ENCODE measurements around the gene PHACTR3.

PHACTR3 gene

GRCh38 chr20:59805786-59806577, 201.6 kb downstream of the PHACTR3 start:
- TF ChIP-seq CEBPB (IDR thresholded peaks at IDR 0.05), result no peak
- TF ChIP-seq MAX (IDR thresholded peaks at IDR 0.05), result no peak
- no peak for TF ChIP-seq RAD21 (IDR thresholded peaks at IDR 0.05; ENCODE audit: low read depth)
- no peak for TF ChIP-seq TCF12 (IDR thresholded peaks at IDR 0.05; ENCODE audit: low read depth)

GRCh38 chr20:59806578-59806975, 202.2 kb downstream of the PHACTR3 start:
- TF ChIP-seq CEBPB (IDR thresholded peaks at IDR 0.05) (no peak), RAD21 (IDR thresholded peaks at IDR 0.05; ENCODE audit: low read depth) (no peak), TAF1 (IDR thresholded peaks at IDR 0.05; ENCODE audit: low read depth) (no peak), FOXM1 (IDR thresholded peaks at IDR 0.05; ENCODE audit: borderline replicate concordance, low read depth) (no peak), CREB1 (IDR thresholded peaks at IDR 0.05; ENCODE audit: low read depth) (no peak), EP300 (IDR thresholded peaks at IDR 0.05; ENCODE audit: borderline replicate concordance) (no peak), REST (IDR thresholded peaks at IDR 0.05; ENCODE audit: low read depth) (no peak), YY1 (IDR thresholded peaks at IDR 0.05; ENCODE audit: low read depth) (no peak), EGR1 (IDR thresholded peaks at IDR 0.05) (no peak), TCF12 (IDR thresholded peaks at IDR 0.05; ENCODE audit: low read depth) (no peak), USF1 (IDR thresholded peaks at IDR 0.05) (no peak), TEAD4 (IDR thresholded peaks at IDR 0.05) (no peak), ZBTB7A (IDR thresholded peaks at IDR 0.05; ENCODE audit: low read depth) (no peak), MAX (IDR thresholded peaks at IDR 0.05) (no peak), NFIC (IDR thresholded peaks at IDR 0.05) (no peak)

- TF ChIP-seq YY1 (IDR thresholded peaks at IDR 0.05; ENCODE audit: low read depth) (no peak), CREB1 (IDR thresholded peaks at IDR 0.05; ENCODE audit: low read depth) (no peak), TAF1 (IDR thresholded peaks at IDR 0.05; ENCODE audit: low read depth) (no peak), USF1 (IDR thresholded peaks at IDR 0.05) (no peak), MAX (IDR thresholded peaks at IDR 0.05) (no peak), FOXM1 (IDR thresholded peaks at IDR 0.05; ENCODE audit: borderline replicate concordance, low read depth) (no peak), ZBTB7A (IDR thresholded peaks at IDR 0.05; ENCODE audit: low read depth) (no peak), RAD21 (IDR thresholded peaks at IDR 0.05; ENCODE audit: low read depth) (no peak), TCF12 (IDR thresholded peaks at IDR 0.05; ENCODE audit: low read depth) (no peak), EGR1 (IDR thresholded peaks at IDR 0.05) (no peak), NFIC (IDR thresholded peaks at IDR 0.05) (no peak), EP300 (IDR thresholded peaks at IDR 0.05; ENCODE audit: borderline replicate concordance) (no peak), CEBPB (IDR thresholded peaks at IDR 0.05) (no peak), REST (IDR thresholded peaks at IDR 0.05; ENCODE audit: low read depth) (no peak)
These were observed 203.8 kb downstream of the PHACTR3 start for GRCh38 chr20:59807909-59808728.

GRCh38 chr20:59808729-59809381, 204.5 kb downstream of the PHACTR3 start:
- TF ChIP-seq EGR1 (IDR thresholded peaks at IDR 0.05), result no peak

All from Ishikawa (cell line).